ENCODE measurements around the gene BCAN. TPM values are rescaled to one million over a fixed set of nuclear protein-coding genes. Genes with fewer than 3 reads are reported as not detected.

Gene BCAN
- total RNA-seq, 1 experiment from 2014 or later: 0.37 TPM

DNA sequence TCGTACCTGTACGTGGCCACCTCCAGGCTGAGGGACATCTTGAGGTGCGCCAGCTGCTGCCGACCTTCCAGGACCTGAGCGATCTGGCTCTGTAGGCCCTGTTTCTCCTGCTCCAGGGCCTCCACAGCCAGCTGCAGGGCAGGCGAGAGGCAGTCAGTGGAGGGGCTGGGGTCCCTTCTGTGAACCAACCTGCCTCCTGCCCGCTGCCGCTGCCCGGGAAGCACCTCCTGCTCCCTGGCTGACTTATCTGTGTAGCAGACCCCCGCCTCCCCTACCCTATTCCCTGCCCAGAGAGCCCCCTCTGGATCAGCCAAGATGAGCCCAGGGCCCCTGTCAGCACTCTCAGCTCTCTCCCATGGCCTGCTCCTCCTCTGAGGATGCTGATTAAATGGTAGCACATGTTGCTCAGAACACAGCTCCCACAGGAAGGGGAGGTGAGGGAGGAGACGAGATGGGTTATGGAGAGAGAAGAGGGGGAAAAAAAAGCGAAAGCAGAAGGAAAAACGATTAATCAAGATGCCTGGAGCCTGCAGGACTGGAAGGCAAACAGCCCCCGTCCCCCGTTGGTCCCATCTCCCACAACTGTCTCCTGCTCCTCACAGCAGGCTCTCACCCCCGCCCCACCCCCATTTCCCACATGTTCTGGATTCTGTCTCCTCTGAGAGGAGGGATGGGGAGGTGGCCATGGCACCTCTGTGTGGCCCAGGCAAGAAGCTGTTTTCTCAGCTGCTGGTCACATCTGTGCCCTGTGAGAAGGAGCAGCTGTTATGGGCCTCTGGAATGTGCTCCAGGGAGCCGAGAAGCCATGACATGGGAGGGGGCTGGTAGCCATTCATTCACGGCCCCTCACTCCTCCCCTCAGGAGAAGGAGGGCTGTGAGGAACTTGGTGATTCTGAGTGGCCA, 33.5 kb downstream of the BCAN start:
- CTCF ChIA-PET: interaction anchor here (0.5 to 47.2 kb wide), 11 partner anchors 7 to 290 kb away, joined by 3 to 2415 read pairs (median 5); partner anchors contain the start of genes CRABP2, ISG20L2 and METTL25B
- no peak for DNase-seq (ENCODE audit: unreplicated experiment)
- no peak overlapping the region for H3K4me3 Mint-ChIP-seq (ENCODE audit: unreplicated experiment)
- H3K4me1 Mint-ChIP-seq (ENCODE audit: insufficient read depth, unreplicated experiment): peaks cover 6% of the 10 kb centered on the region
- no peak overlapping the region for H3K27ac Mint-ChIP-seq (ENCODE audit: low read depth, unreplicated experiment)
- peaks cover 5% of the 10 kb centered on the region for H3K36me3 Mint-ChIP-seq (ENCODE audit: insufficient read depth, unreplicated experiment)
- POLR2A ChIA-PET: interaction anchor here (3.5 kb wide), 1 partner anchor 15 kb away, joined by 19 read pairs; no protein-coding TSS in a partner anchor
- TF ChIP-seq, protein P1, sequence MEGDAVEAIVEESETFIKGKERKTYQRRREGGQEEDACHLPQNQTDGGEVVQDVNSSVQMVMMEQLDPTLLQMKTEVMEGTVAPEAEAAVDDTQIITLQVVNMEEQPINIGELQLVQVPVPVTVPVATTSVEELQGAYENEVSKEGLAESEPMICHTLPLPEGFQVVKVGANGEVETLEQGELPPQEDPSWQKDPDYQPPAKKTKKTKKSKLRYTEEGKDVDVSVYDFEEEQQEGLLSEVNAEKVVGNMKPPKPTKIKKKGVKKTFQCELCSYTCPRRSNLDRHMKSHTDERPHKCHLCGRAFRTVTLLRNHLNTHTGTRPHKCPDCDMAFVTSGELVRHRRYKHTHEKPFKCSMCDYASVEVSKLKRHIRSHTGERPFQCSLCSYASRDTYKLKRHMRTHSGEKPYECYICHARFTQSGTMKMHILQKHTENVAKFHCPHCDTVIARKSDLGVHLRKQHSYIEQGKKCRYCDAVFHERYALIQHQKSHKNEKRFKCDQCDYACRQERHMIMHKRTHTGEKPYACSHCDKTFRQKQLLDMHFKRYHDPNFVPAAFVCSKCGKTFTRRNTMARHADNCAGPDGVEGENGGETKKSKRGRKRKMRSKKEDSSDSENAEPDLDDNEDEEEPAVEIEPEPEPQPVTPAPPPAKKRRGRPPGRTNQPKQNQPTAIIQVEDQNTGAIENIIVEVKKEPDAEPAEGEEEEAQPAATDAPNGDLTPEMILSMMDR (IDR thresholded peaks at IDR 0.05; ENCODE audit: unreplicated experiment): no peak
- no TSS peak for BruUV-seq (replicated peaks)
- H3K27me3 Mint-ChIP-seq (ENCODE audit: insufficient read depth, unreplicated experiment): peaks cover 67% of the 10 kb centered on the region
- intact Hi-C loops (cut with micrococcal nuclease): no loop called here
- H3K9me3 Mint-ChIP-seq (ENCODE audit: unreplicated experiment): no peaks in the 10 kb centered on the region

DNA sequence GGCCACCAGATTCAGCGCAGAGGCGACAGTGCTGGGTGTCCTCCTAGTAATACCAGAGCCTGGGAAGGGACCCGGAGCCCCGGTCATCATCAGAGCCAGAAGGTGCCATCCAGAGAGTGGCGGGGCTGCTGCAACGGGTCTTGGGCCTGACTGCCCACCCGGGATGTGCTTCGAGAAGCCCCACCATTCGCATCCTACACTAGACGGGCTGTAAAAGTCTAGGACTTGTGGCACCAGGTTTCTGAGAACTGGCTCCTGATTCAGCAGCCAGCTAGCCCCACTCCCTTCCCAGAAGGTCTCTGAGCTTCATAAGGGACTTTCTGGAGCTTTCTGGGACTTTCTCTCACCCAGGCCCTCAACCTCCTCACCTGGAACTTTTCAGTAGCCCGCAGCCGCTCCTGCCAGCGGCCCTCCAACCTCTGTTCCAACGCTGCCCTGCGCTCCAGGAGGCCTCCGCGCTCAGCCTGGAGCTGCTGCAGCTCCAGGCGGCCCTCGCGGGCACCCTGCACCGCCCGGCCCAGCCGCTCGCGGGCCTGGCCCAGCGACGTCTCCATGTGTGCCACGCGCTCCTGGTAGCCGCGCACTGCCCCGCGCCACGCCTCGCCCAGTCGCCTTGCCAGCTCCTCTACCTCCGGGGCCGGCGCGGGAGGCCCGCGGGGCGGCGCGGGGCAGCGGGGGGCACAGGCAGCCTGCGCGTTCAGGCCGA, 34.4 kb downstream of the BCAN start:
- no peak overlapping the region for H3K27ac Mint-ChIP-seq (ENCODE audit: low read depth, unreplicated experiment)
- intact Hi-C loops (cut with micrococcal nuclease): no loop called here
- BruUV-seq (replicated peaks): no TSS peak
- ChIA-PET POLR2A (interaction anchor here (0.9 to 3.5 kb wide), 2 partner anchors 9 to 16 kb away, joined by 5 to 19 read pairs; no protein-coding TSS in a partner anchor), CTCF (interaction anchor here (0.5 to 47.2 kb wide), 16 partner anchors 8 to 290 kb away, joined by 3 to 2415 read pairs (median 4); partner anchors contain the start of genes CRABP2, ISG20L2 and METTL25B)
- H3K36me3 Mint-ChIP-seq (ENCODE audit: insufficient read depth, unreplicated experiment): peaks cover 5% of the 10 kb centered on the region
- no peaks in the 10 kb centered on the region for H3K9me3 Mint-ChIP-seq (ENCODE audit: unreplicated experiment)
- TF ChIP-seq, protein P1 (IDR thresholded peaks at IDR 0.05; ENCODE audit: unreplicated experiment): no peak
- no peak overlapping the region for H3K4me3 Mint-ChIP-seq (ENCODE audit: unreplicated experiment)
- H3K27me3 Mint-ChIP-seq (ENCODE audit: insufficient read depth, unreplicated experiment): peaks cover 62% of the 10 kb centered on the region
- H3K4me1 Mint-ChIP-seq (ENCODE audit: insufficient read depth, unreplicated experiment): peaks cover 6% of the 10 kb centered on the region
- DNase-seq (ENCODE audit: unreplicated experiment): no peak

DNA sequence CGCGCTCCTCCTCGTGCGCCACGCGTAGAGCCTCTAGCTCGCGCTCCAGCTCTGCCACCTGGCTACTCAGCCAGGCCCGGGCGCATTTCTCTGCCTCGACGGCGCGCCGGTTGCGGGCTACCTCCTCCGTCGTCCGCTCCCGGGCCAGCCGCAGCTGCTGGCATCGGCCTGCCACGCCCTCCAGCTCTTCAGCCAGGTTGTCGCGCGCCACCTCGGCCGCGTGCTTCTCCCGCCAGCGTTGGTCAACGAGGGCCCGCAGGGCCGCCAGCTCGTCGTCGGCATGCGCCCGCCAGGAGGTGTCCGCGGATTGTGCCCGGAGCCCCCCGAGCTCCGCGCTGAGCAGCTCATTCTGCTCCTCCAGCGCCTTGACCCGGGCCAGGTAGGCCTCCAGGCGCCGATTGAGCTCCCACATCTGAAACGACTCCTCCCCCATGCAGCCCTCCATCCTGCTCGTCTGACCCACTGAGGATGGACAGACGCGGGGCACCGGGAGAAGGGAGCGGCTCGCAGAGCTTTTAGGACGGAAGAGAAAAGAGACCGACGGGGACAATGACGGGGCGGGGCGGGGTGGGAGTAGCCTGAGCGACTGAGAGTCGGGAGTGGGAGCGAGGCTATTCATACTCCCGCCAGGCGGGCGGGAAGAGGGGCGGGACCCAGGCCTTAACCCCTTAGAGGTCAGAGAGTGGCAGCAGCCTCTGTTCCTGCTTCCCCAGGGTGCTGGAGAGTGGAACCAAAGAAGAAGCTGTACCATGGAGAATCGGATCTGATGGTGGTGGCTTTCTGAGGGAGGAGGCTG, 35.1 kb downstream of the BCAN start, which contains the start of gene NES:
Gene NES (minus strand): TSS at position 588 of the 796 bp plus-strand sequence. CDS start 143 bp downstream, at position 445.
- peaks cover 55% of the 10 kb centered on the region for H3K27me3 Mint-ChIP-seq (ENCODE audit: insufficient read depth, unreplicated experiment)
- TF ChIP-seq, protein P1 (IDR thresholded peaks at IDR 0.05; ENCODE audit: unreplicated experiment): no peak
- intact Hi-C loops (cut with micrococcal nuclease): no loop called here
- no peak within 1 kb of the TSS for H3K27ac Mint-ChIP-seq (ENCODE audit: low read depth, unreplicated experiment)
- ChIA-PET POLR2A (interaction anchor here (0.6 to 3.5 kb wide), 3 partner anchors 9 to 55 kb away, joined by 3 to 19 read pairs (median 5); no protein-coding TSS in a partner anchor), CTCF (interaction anchor here (0.6 to 47.2 kb wide), 27 partner anchors 9 to 1864 kb away, joined by 3 to 2415 read pairs (median 4); partner anchors contain the start of genes CRABP2, ISG20L2 and METTL25B)
- BruUV-seq (replicated peaks): no TSS peak
- H3K4me1 Mint-ChIP-seq (ENCODE audit: insufficient read depth, unreplicated experiment): peaks cover 6% of the 10 kb centered on the region
- peaks cover 5% of the 10 kb centered on the region for H3K36me3 Mint-ChIP-seq (ENCODE audit: insufficient read depth, unreplicated experiment)
- no peak within 1 kb of the TSS for H3K4me3 Mint-ChIP-seq (ENCODE audit: unreplicated experiment)
- DNase-seq (ENCODE audit: unreplicated experiment): no peak
- H3K9me3 Mint-ChIP-seq (ENCODE audit: unreplicated experiment): no peaks in the 10 kb centered on the region
